K562 (cell line): ENCODE data around the gene CCDC167. TPM values are rescaled to one million over a fixed set of nuclear protein-coding genes. Genes with fewer than 3 reads are reported as not detected.

ENCODE experiments used
- ARNT ChIP-seq, 2 experiments: fragments of 450-650 bp; IDR thresholded peaks; 2 replicates each; pipeline ENCODE4 v1.6.1; 2016; ENCODE audit warnings: mild to moderate bottlenecking in 1 of 2
- ASH1L ChIP-seq: fragments of 450-650 bp; IDR thresholded peaks from 2 replicates; pipeline ENCODE4 v1.6.1; 2018; ENCODE audit warnings: borderline replicate concordance, mild to moderate bottlenecking, low read depth; ENCODE audit not compliant: partially characterized antibody
- C11orf30 ChIP-seq: fragments of 450-650 bp; IDR thresholded peaks from 2 replicates; pipeline ENCODE4 v1.6.1; 2016; ENCODE audit warnings: low read depth, mild to moderate bottlenecking
- DMBX1 ChIP-seq: fragments of 250-450 bp; sonication (Bioruptor Pico); IDR thresholded peaks from 2 replicates; pipeline ENCODE4 v1.8.0; 2022; ENCODE audit warnings: inconsistent platforms, mild to moderate bottlenecking, moderate library complexity, borderline replicate concordance
- ELF1 ChIP-seq: fragments of 200-800 bp; sonication (Bioruptor generic); IDR thresholded peaks from 2 replicates; pipeline ENCODE4 v1.6.1; 2016; ENCODE audit warnings: missing genetic modification characterization, missing compliant biosample characterization
- EP400 ChIP-seq: fragments of 450-650 bp; IDR thresholded peaks from 2 replicates; pipeline ENCODE4 v1.6.1; 2017; ENCODE audit warnings: antibody characterized with exemption, mild to moderate bottlenecking, moderate library complexity
- FOXM1 ChIP-seq, 2 experiments: fragments of 450-650 bp in 1 of 2; sonication (generic) in 1 of 2; formaldehyde crosslinking in 1 of 2; IDR thresholded peaks; 2 replicates each; pipeline versions ENCODE4 v1.6.1 to v1.9.0; 2017 to 2022; ENCODE audit warnings: low read depth in 2 of 2, mild to moderate bottlenecking in 2 of 2, missing genetic modification reagents in 1 of 2, moderate library complexity in 1 of 2
- HDGF ChIP-seq: fragments of 450-650 bp; IDR thresholded peaks from 2 replicates; pipeline ENCODE4 v1.6.1; 2016
- NELFE ChIP-seq: IDR thresholded peaks from 2 replicates; pipeline ENCODE4 v1.6.1; 2011; ENCODE audit warnings: mild to moderate bottlenecking; ENCODE audit not compliant: insufficient read depth, insufficient read length
- NEUROD1 ChIP-seq: fragments of 150-350 bp; IDR thresholded peaks from 2 replicates; pipeline ENCODE4 v1.6.1; 2014; ENCODE audit warnings: borderline replicate concordance, low read length, low read depth; ENCODE audit not compliant: partially characterized antibody
- NUFIP1 ChIP-seq: fragments of 450-650 bp; IDR thresholded peaks from 2 replicates; pipeline ENCODE4 v1.6.1; 2018; ENCODE audit not compliant: partially characterized antibody
- SAFB2 ChIP-seq: fragments of 200-400 bp; formaldehyde crosslinking; IDR thresholded peaks from 2 replicates; pipeline ENCODE4 v1.6.1; 2018; ENCODE audit warnings: borderline replicate concordance, low read length, low read depth, moderate library complexity; ENCODE audit not compliant: severe bottlenecking
- SPI1 ChIP-seq: IDR thresholded peaks from 2 replicates; pipeline ENCODE4 v1.6.1; 2011; ENCODE audit warnings: low read depth, low read length, control low read depth, borderline replicate concordance
- TCF3 ChIP-seq: sonication (generic); formaldehyde crosslinking; IDR thresholded peaks from 2 replicates; pipeline ENCODE4 v1.4.0; 2020; ENCODE audit warnings: mild to moderate bottlenecking, missing genetic modification reagents
- ZNF23 ChIP-seq: fragments of 250-450 bp; sonication (Bioruptor Pico); IDR thresholded peaks from 2 replicates; pipeline ENCODE4 v1.4.0; 2020; ENCODE audit warnings: mild to moderate bottlenecking
- polyA plus RNA-seq, 8 experiments: library from polyadenylated mRNA; depleted of rRNA in 4 of 8; stranded (reverse) in 5 of 8; unstranded in 3 of 8; fragments of >200 nt; fragmentation: Nextera tagmentation in 2 of 8; fragmentation: Illumina TruSeq in 1 of 8; extraction: Ambion mirVana in 2 of 8; extraction: Trizol in 1 of 8; gene quantifications; 2 replicates each; pipeline versions ENCODE4 v1.2.1 to v1.2.3, GENCODE V29; 2011 to 2014; ENCODE audit warnings: inconsistent platforms in 1 of 8, missing spikeins in 1 of 8
- total RNA-seq, 7 experiments: library from RNA; depleted of rRNA in 6 of 7; stranded (reverse); fragments of >200 nt in 6 of 7; fragmentation: Illumina TruSeq in 2 of 7; extraction: Trizol in 2 of 7; gene quantifications; 2 replicates each; pipeline versions ENCODE4 v1.2.1 to v1.2.3, GENCODE V29; 2011 to 2021; ENCODE audit warnings: low replicate concordance in 1 of 7
- TF ChIP-seq, protein P1 (sequence below): IDR thresholded peaks from 2 replicates; pipeline ENCODE4 v1.6.1; 2011; ENCODE audit warnings: borderline replicate concordance, low read depth, mild to moderate bottlenecking, moderate library complexity, low read length; ENCODE audit not compliant: insufficient read depth, poor library complexity, severe bottlenecking

The CCDC167 gene
- total and polyA plus RNA-seq, 9 of the 15 experiments (the other 6 are each of a cell fraction or from before 2014, with no cell fraction given), result 26.0 to 114 (median 45.2) TPM

DNA sequence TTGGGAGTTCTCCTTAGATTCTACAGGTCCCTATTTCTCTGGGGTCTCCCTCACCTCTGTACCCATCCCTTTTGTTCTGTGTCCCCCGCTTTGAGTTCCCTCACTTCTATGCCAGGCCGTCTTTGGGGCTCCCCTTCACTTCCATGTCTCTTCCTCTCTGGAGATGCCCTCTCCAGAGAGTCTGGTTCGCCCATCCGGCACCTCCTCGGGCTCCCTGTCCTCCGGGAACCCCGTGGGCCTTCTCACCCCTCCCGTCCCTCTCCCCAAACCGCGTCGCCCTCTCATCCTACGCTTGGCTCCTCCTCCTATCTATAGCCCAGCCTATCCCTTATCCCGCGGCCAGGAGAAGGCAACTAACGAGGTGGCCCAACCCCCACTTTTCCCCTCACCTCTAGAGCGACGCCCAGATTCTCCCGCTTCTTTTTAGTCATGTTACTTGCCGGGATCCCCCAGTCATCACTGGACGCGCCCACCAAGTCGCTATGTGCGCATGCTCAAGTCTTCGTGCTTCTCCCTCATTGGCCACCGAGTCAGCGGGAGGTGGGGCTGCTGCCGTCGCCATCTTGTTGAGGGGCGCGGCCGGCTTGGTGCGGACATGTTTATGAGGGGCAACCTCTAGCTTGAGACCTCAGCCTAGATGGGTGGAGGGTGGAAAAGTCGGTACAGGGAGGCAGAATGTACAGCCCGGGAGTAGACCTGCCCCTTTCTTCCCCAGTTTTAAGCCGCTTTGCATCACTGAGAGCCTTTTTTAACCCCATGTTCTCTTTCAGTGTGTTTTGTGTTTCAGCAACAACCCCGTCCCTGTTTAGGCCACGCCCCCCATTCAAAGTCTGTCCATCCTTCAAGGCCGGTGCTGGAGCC is at the start of gene CCDC167 (continued):
- TF ChIP-seq, protein P1, sequence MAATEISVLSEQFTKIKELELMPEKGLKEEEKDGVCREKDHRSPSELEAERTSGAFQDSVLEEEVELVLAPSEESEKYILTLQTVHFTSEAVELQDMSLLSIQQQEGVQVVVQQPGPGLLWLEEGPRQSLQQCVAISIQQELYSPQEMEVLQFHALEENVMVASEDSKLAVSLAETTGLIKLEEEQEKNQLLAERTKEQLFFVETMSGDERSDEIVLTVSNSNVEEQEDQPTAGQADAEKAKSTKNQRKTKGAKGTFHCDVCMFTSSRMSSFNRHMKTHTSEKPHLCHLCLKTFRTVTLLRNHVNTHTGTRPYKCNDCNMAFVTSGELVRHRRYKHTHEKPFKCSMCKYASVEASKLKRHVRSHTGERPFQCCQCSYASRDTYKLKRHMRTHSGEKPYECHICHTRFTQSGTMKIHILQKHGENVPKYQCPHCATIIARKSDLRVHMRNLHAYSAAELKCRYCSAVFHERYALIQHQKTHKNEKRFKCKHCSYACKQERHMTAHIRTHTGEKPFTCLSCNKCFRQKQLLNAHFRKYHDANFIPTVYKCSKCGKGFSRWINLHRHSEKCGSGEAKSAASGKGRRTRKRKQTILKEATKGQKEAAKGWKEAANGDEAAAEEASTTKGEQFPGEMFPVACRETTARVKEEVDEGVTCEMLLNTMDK, result no peak
- TF ChIP-seq TCF3, result peak; percentile 32
- no peak for TF ChIP-seq DMBX1 (CRISPR knock-in tag)
- peak in 1 of 2 experiments; percentile 40; a peak in 1 of 4 replicates for TF ChIP-seq ARNT (IDR thresholded peaks at IDR 0.05)
- TF ChIP-seq ASH1L, result no peak
- no peak for TF ChIP-seq NELFE
- no peak for TF ChIP-seq NUFIP1
- peak; percentile 15; the same call in 1 of the 2 replicates for TF ChIP-seq HDGF
- TF ChIP-seq ELF1 (tag), result no peak
- TF ChIP-seq SAFB2, result no peak
- TF ChIP-seq ZNF23 (CRISPR knock-in tag), result no peak
- TF ChIP-seq EP400, result peak; percentile 74
- TF ChIP-seq SPI1, result no peak
- no peak; the same call in 1 of the 2 replicates for TF ChIP-seq FOXM1 (IDR thresholded peaks at IDR 0.05; ENCODE audit: low read depth)
- TF ChIP-seq FOXM1 (CRISPR knock-in tag; IDR thresholded peaks at IDR 0.05; ENCODE audit: low read depth), result 0 out of 2 replicates have a peak, but pooled peaks have one; percentile 51
- no peak for TF ChIP-seq NEUROD1
- peak; percentile 59 for TF ChIP-seq C11orf30
